GM12878 (cell line): Measurements from ENCODE around the gene PIP4K2A.

Experiments used
- NRF1 ChIP-seq: conservative IDR thresholded peaks from 2 replicates; pipeline ENCODE4 v1.6.1; 2011; ENCODE audit warnings: mild to moderate bottlenecking, low read depth, low read length, improper control_type of control experiment
- SMC3 ChIP-seq: IDR thresholded peaks from 2 replicates; pipeline ENCODE4 v1.6.1; 2011; ENCODE audit warnings: low read length, improper control_type of control experiment, borderline replicate concordance
- ZNF274 ChIP-seq: IDR thresholded peaks from one replicate; pipeline ENCODE4 v1.8.0; 2011; ENCODE audit not compliant: insufficient read length, insufficient read depth

GRCh38 chr10:22673785-22674572 lies 40.4 kb downstream of the PIP4K2A start:
- TF ChIP-seq ZNF274 (no peak), NRF1 (no peak), SMC3 (no peak)
